H9 (cell line): Measurements from ENCODE around the gene CACHD1. TPM values are rescaled to one million over a fixed set of nuclear protein-coding genes. Genes with fewer than 3 reads are reported as not detected.

Source experiments
- DNase-seq: peaks from one replicate; pipeline ENCODE4 v3.0.0-alpha.2; 2017
- H2AFZ ChIP-seq: one replicate; pipeline ENCODE4 v1.6.1; 2013; ENCODE audit warnings: mild to moderate bottlenecking, low read length, control low read depth, moderate library complexity
- H2AK5ac ChIP-seq: 2 replicates; pipeline ENCODE4 v1.6.1; 2013; ENCODE audit warnings: low read length, control low read depth, mixed read lengths; ENCODE audit not compliant: insufficient read length
- H2BK120ac ChIP-seq: one replicate; pipeline ENCODE4 v1.6.1; 2013; ENCODE audit warnings: low read depth, mild to moderate bottlenecking, low read length, control low read depth, inconsistent platforms; ENCODE audit not compliant: poor library complexity, severe bottlenecking
- H2BK12ac ChIP-seq: 2 replicates; pipeline ENCODE4 v1.6.1; 2013; ENCODE audit warnings: low read length, control low read depth, mixed read lengths, low read depth; ENCODE audit not compliant: insufficient read length
- H2BK15ac ChIP-seq: 2 replicates; pipeline ENCODE4 v1.6.1; 2013; ENCODE audit warnings: low read depth, low read length, control low read depth
- H2BK20ac ChIP-seq: one replicate; pipeline ENCODE4 v1.6.1; 2013; ENCODE audit warnings: low read depth, mild to moderate bottlenecking, low read length, control low read depth, inconsistent platforms; ENCODE audit not compliant: poor library complexity, severe bottlenecking
- H2BK5ac ChIP-seq: 2 replicates; pipeline ENCODE4 v1.6.1; 2013; ENCODE audit warnings: low read length, control low read depth, mixed read lengths; ENCODE audit not compliant: insufficient read length
- H3K14ac ChIP-seq: 2 replicates; pipeline ENCODE4 v1.6.1; 2013; ENCODE audit warnings: low read length, control low read depth; ENCODE audit not compliant: insufficient read depth
- H3K18ac ChIP-seq: 2 replicates; pipeline ENCODE4 v1.6.1; 2013; ENCODE audit warnings: low read depth, mild to moderate bottlenecking, mixed read lengths, low read length, control low read depth; ENCODE audit not compliant: insufficient read length
- H3K23ac ChIP-seq: 2 replicates; pipeline ENCODE4 v1.6.1; 2013; ENCODE audit warnings: low read length, control low read depth, mixed read lengths, low read depth; ENCODE audit not compliant: insufficient read length
- H3K23me2 ChIP-seq: 2 replicates; pipeline ENCODE4 v1.6.1; 2013; ENCODE audit warnings: low read depth, mild to moderate bottlenecking, mixed read lengths, low read length, control low read depth; ENCODE audit not compliant: insufficient read length, poor library complexity, severe bottlenecking
- H3K27ac ChIP-seq: 2 replicates; pipeline ENCODE4 v1.5.1; 2013; ENCODE audit warnings: low read length, control low read depth, mixed read lengths, low read depth; ENCODE audit not compliant: insufficient read length
- H3K27me3 ChIP-seq: 2 replicates; pipeline ENCODE4 v1.6.1; 2013; ENCODE audit warnings: low read length, control low read depth, inconsistent platforms; ENCODE audit not compliant: insufficient read depth
- H3K4ac ChIP-seq: 2 replicates; pipeline ENCODE4 v1.6.1; 2013; ENCODE audit warnings: low read depth, mild to moderate bottlenecking, control low read depth, inconsistent platforms, low read length, moderate library complexity
- H3K4me1 ChIP-seq: 2 replicates; pipeline ENCODE4 v1.6.1; 2013; ENCODE audit warnings: low read length, control low read depth, inconsistent platforms; ENCODE audit not compliant: insufficient read depth
- H3K4me2 ChIP-seq: 2 replicates; pipeline ENCODE4 v1.6.1; 2013; ENCODE audit warnings: low read length, control low read depth, mixed read lengths; ENCODE audit not compliant: insufficient read length, insufficient read depth
- H3K56ac ChIP-seq: 2 replicates; pipeline ENCODE4 v1.6.1; 2013; ENCODE audit warnings: low read depth, mild to moderate bottlenecking, mixed read lengths, low read length, control low read depth; ENCODE audit not compliant: insufficient read length
- H3K79me1 ChIP-seq: 2 replicates; pipeline ENCODE4 v1.6.1; 2013; ENCODE audit warnings: low read depth, mild to moderate bottlenecking, moderate library complexity, low read length, control low read depth, inconsistent platforms; ENCODE audit not compliant: insufficient read depth, poor library complexity, severe bottlenecking
- H3K79me2 ChIP-seq: 2 replicates; pipeline ENCODE4 v1.6.1; 2013; ENCODE audit warnings: low read length, control low read depth, inconsistent platforms; ENCODE audit not compliant: insufficient read depth
- H3K9ac ChIP-seq: 2 replicates; pipeline ENCODE4 v1.6.1; 2013; ENCODE audit warnings: low read length, control low read depth, mixed read lengths; ENCODE audit not compliant: insufficient read length; ENCODE audit errors: extremely low read depth
- H3K9me3 ChIP-seq: one replicate; pipeline ENCODE4 v1.6.1; 2013; ENCODE audit warnings: low read depth, low read length, inconsistent platforms; ENCODE audit not compliant: control insufficient read depth
- H3T11ph ChIP-seq: one replicate; pipeline ENCODE4 v1.6.1; 2013; ENCODE audit warnings: mild to moderate bottlenecking, low read length, control low read depth, inconsistent platforms
- H4K20me1 ChIP-seq: one replicate; pipeline ENCODE4 v1.6.1; 2013; ENCODE audit not compliant: control insufficient read depth, insufficient read length, insufficient read depth
- H4K5ac ChIP-seq: 2 replicates; pipeline ENCODE4 v1.6.1; 2013; ENCODE audit warnings: low read depth, mild to moderate bottlenecking, mixed read lengths, low read length, control low read depth; ENCODE audit not compliant: insufficient read length
- H4K8ac ChIP-seq: replicated peaks from 2 replicates; pipeline ENCODE4 v1.6.1; 2013; ENCODE audit warnings: low read length, control low read depth, mixed read lengths, low read depth; ENCODE audit not compliant: insufficient read length
- H4K91ac ChIP-seq: 2 replicates; pipeline ENCODE4 v1.6.1; 2013; ENCODE audit warnings: low read depth, mild to moderate bottlenecking, moderate library complexity, mixed read lengths, low read length, control low read depth; ENCODE audit not compliant: insufficient read length
- H3K27ac Mint-ChIP-seq, 3 experiments: 2 replicates in 2 of 3; 3 replicates in 1 of 3; pipeline ENCODE4 v1.8.0; 2020 to 2021; ENCODE audit warnings: mixed read lengths in 3 of 3, mild to moderate bottlenecking in 1 of 3, moderate library complexity in 1 of 3
- H3K27me3 Mint-ChIP-seq: 2 replicates; pipeline ENCODE4 v1.8.0; 2021; ENCODE audit warnings: low read depth, mild to moderate bottlenecking, moderate library complexity, mixed read lengths
- H3K36me3 Mint-ChIP-seq, 3 experiments: 2 replicates in 2 of 3; 3 replicates in 1 of 3; pipeline ENCODE4 v1.8.0; 2020 to 2021; ENCODE audit warnings: low read depth in 3 of 3, mixed read lengths in 3 of 3; ENCODE audit not compliant: insufficient read depth in 1 of 3
- H3K4me1 Mint-ChIP-seq, 2 experiments: 2 replicates each; pipeline ENCODE4 v1.8.0; 2020; ENCODE audit warnings: mixed read lengths in 2 of 2
- H3K4me3 Mint-ChIP-seq, 2 experiments: 2 replicates in 1 of 2; 3 replicates in 1 of 2; pipeline ENCODE4 v1.8.0; 2020 to 2021; ENCODE audit warnings: mild to moderate bottlenecking in 2 of 2, mixed read lengths in 2 of 2, moderate library complexity in 1 of 2
- H3K9me3 Mint-ChIP-seq, 2 experiments: 2 replicates in 1 of 2; 3 replicates in 1 of 2; pipeline ENCODE4 v1.8.0; 2020; ENCODE audit warnings: mild to moderate bottlenecking in 2 of 2, mixed read lengths in 2 of 2, moderate library complexity in 1 of 2
- WGBS: extraction: QIAGEN DNeasy Blood & Tissue Kit; methylation state at CpG from one replicate; pipeline ENCODE4 v1.1.7; 2013; ENCODE audit warnings: missing lambda C conversion rate, low lambda C conversion rate, mixed read lengths; ENCODE audit not compliant: insufficient read length; ENCODE audit errors: extremely low coverage; 5-methylcytosine and 5-hydroxymethylcytosine counted together
- total RNA-seq: library from RNA; stranded (reverse); gene quantifications from 2 replicates; pipeline ENCODE4 v1.2.1, GENCODE V29; 2021
- TF ChIP-seq, protein P1 (sequence below): fragments of 200-600 bp; sonication (generic); conservative IDR thresholded peaks from 3 replicates; pipeline ENCODE4 v1.8.0; 2021; ENCODE audit warnings: antibody characterized with exemption, mild to moderate bottlenecking

CACHD1 gene
- total RNA-seq, 1 experiment from 2014 or later = 94.2 TPM

DNA sequence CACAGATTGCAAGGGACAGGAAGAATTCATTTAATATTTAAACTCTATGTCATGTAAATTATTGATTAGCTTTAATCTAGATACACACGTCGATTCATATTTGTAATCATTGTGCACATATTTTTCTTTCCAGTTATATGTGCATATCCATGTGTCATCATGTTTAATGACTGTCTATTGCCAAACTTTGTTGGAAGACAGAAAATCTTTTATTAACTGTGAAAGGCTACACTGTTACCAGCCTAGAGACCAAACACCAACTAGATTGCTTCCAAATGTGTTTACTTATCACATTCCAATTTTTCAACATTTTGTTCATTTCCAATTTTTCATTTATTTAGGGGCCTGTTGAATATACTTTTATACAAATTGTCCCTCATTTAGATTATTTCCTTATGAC is 43.2 kb upstream of the CACHD1 start:
- H4K20me1 ChIP-seq = no peaks in the 10 kb centered on the region
- H2AK5ac ChIP-seq = no peak overlapping the region
- TF ChIP-seq, protein P1, sequence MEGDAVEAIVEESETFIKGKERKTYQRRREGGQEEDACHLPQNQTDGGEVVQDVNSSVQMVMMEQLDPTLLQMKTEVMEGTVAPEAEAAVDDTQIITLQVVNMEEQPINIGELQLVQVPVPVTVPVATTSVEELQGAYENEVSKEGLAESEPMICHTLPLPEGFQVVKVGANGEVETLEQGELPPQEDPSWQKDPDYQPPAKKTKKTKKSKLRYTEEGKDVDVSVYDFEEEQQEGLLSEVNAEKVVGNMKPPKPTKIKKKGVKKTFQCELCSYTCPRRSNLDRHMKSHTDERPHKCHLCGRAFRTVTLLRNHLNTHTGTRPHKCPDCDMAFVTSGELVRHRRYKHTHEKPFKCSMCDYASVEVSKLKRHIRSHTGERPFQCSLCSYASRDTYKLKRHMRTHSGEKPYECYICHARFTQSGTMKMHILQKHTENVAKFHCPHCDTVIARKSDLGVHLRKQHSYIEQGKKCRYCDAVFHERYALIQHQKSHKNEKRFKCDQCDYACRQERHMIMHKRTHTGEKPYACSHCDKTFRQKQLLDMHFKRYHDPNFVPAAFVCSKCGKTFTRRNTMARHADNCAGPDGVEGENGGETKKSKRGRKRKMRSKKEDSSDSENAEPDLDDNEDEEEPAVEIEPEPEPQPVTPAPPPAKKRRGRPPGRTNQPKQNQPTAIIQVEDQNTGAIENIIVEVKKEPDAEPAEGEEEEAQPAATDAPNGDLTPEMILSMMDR = no peak
- H2BK12ac ChIP-seq = no peak overlapping the region
- H3K4me2 ChIP-seq = no peak overlapping the region
- no peak overlapping the region for H2BK120ac ChIP-seq
- no peak overlapping the region for H3K27ac ChIP-seq
- Mint-ChIP-seq H3K27me3 (no peaks in the 10 kb centered on the region), H3K4me1 (no peaks in the 10 kb centered on the region), H3K27ac (no peak overlapping the region), H3K4me3 (no peak overlapping the region), H3K36me3 (no peaks in the 10 kb centered on the region), H3K9me3 (no peaks in the 10 kb centered on the region; a peak in 1 of 5 replicates)
- H3T11ph ChIP-seq = no peak overlapping the region
- no peaks in the 10 kb centered on the region for H3K9me3 ChIP-seq
- H2BK5ac ChIP-seq = no peak overlapping the region
- no peak overlapping the region for H3K4ac ChIP-seq
- H2BK15ac ChIP-seq = no peak overlapping the region
- H4K8ac ChIP-seq = no peak overlapping the region
- no CpG with 5 or more reads among the region's 2 CpGs for WGBS
- no peaks in the 10 kb centered on the region for H3K4me1 ChIP-seq
- no peaks in the 10 kb centered on the region for H3K27me3 ChIP-seq
- no peaks in the 10 kb centered on the region for H3K79me1 ChIP-seq
- H3K79me2 ChIP-seq = no peaks in the 10 kb centered on the region
- no peak overlapping the region for H2BK20ac ChIP-seq
- H4K5ac ChIP-seq = no peak overlapping the region
- no peak overlapping the region for H3K14ac ChIP-seq
- H3K9ac ChIP-seq = no peak overlapping the region
- DNase-seq = no peak
- no peak overlapping the region for H3K23ac ChIP-seq
- no peak overlapping the region for H2AFZ ChIP-seq
- H4K91ac ChIP-seq = no peak overlapping the region
- no peaks in the 10 kb centered on the region for H3K23me2 ChIP-seq
- H3K56ac ChIP-seq = no peak overlapping the region
- H3K18ac ChIP-seq = no peak overlapping the region
